HG02981 (cell line): Measurements from ENCODE around the gene NDOR1.
"Not testable (repeated sequence)": the region's sequence is repeated elsewhere in the genome, so short reads cannot be mapped to it uniquely, and the experiment has no call there.

Experiments
- ATAC-seq: cut with Tn5 transposase; IDR thresholded peaks from one replicate; pipeline ENCODE4 v1.9.1; 2021; ENCODE audit warnings: mild to moderate bottlenecking, moderate library complexity; ENCODE audit not compliant: unreplicated experiment

NDOR1 gene

DNA sequence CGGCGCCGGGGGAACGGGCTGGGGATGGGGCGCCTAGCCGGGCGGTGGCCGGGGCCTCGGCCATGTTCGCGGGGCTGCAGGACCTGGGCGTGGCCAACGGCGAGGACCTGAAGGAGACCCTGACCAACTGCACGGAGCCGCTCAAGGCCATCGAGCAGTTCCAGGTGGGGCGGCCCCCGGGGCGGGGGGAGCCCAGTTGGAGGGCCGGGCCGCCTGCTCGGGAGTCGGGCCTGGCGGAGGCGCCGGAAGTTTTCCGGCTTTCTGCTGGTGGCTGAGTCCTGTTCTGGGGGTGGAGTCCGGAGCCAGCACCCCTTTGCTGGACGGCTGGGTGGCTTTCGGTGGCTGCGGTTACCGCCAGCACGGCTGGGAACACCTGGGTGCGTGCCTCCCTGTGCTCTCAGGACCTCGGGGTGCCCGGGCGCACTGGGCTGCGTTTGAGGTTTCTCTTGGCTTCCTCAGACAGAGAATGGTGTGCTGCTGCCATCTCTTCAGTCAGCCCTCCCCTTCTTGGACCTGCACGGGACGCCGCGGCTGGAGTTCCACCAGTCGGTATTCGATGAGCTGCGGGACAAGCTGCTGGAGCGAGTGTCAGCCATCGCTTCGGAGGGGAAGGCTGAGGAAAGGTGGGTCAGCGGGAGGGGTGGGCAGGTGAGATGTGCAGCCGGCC is 50.1 kb downstream of the NDOR1 start:
- peak; percentile 20 for ATAC-seq

DNA sequence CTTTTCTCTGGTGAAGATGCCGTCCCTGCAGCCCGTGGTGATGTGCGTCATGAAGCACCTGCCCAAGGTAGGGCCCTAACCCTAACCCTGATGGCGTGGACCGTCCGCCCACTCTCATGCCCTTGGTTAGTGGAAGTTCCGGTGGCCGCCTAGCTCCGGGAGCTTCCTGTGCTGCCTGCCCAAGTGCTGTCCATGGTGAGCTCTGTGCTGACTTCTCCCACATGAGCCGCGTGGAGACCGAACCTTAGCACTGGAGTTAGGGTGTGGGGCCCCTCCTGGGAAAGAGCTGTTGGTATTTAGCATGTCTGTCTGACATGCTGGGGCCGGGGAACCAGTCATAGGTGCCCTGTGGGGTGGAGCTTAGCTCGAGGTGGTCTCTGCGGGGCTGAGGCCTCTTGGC is 50.9 kb downstream of the NDOR1 start:
- ATAC-seq: no peak

DNA sequence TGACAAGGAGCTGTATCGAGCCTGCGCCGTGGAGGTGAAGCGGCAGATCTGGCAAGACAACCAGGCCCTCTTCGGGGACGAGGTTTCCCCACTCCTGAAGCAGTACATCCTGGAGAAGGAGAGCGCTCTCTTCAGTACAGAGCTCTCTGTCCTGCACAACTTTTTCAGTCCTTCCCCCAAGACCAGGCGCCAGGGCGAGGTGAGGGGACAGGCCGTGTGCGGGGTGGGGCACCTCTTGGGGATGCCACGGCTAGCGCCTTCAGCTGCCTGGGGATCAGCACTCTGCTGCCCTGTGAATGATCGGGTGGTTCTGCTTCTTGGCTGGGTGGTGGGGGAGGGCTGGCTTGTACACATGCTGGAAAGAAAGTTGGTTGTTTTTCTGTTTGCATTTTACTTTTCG is 51.4 kb downstream of the NDOR1 start:
- ATAC-seq: no peak

DNA sequence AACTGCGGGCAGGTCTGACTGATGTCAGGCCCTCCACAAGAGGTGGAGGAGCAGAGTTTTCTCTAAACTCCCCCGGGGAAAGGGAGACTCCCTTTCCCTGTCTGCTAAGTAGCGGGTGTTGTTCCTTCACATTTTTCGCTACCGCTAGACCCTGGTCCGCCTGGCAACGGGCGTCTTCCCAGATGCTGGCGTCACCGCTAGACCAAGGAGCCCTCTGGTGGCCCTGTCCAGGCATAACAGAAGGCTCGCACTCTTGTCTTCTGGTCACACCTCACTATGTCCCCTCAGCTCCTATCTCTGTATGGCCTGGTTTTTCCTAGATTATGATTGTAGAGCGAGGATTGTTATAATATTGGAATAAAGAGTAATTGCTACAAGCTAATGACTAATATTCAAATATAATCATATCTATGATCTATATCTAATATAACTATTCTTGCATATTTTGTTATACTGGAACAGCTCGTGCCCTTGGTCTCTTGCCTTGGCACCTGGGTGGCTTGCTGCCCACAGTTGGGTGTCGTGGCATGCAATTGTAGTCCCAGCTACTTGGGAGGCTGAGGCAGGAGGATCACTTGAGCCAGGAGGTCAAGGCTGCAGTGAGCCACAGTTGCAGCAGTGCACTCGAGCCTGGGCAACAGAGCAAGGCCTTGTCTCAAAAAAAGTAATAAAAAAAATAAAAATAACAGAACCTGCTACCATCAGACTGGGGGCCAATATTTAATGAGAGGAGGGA is 56.8 kb downstream of the NDOR1 start:
- not testable (repeated sequence) for ATAC-seq

DNA sequence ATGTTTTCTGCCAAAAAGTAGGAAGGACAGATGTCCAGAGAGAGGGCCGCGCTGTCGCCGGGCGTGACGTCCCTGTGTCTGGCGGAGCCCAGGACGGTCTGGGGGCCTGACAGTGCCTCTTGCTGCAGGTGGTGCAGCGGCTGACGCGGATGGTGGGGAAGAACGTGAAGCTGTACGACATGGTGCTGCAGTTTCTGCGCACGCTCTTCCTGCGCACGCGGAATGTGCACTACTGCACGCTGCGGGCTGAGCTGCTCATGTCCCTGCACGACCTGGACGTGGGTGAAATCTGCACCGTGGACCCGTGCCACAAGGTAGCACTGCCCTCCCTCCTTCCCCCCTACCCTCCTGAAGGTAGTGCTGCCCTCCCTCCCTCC is 57.4 kb downstream of the NDOR1 start:
- no peak for ATAC-seq

DNA sequence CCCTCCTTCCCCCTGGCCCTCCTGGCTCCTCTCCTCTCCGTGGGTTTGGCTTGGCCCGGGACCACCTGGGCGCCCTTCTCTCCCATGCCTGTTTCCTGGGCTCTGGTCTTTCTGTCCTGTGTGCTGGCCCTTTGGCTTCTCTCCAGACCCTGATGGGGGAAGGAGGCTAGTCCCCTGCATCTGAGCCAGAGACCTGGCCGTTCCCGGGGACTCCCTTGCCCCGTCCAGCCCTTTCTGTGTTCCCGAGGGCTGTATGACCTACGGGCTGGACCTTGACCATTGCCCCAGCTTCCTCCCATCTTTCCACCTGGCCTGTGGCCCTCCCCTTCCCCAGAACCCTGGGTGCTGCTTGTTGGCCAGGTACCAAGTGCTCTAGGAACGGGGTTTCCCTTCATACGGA is 58.0 kb downstream of the NDOR1 start:
- no peak for ATAC-seq

DNA sequence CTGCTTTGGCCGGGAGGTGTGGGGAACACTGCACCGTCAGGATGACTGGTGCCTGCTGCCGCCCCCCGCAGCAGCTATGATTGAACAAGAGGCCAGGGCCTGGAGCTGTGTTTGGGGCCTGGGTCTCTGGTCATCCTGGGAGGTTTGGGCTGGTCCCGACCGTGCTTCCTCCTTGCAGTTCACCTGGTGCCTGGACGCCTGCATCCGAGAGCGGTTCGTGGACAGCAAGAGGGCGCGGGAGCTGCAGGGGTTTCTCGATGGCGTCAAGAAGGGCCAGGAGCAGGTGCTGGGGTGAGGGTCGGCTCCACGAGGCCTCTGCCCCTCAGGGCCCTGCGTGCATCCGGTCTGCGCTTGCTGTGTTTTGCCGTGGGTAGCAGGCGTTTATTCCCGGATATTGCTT is 58.6 kb downstream of the NDOR1 start:
- ATAC-seq: no peak

DNA sequence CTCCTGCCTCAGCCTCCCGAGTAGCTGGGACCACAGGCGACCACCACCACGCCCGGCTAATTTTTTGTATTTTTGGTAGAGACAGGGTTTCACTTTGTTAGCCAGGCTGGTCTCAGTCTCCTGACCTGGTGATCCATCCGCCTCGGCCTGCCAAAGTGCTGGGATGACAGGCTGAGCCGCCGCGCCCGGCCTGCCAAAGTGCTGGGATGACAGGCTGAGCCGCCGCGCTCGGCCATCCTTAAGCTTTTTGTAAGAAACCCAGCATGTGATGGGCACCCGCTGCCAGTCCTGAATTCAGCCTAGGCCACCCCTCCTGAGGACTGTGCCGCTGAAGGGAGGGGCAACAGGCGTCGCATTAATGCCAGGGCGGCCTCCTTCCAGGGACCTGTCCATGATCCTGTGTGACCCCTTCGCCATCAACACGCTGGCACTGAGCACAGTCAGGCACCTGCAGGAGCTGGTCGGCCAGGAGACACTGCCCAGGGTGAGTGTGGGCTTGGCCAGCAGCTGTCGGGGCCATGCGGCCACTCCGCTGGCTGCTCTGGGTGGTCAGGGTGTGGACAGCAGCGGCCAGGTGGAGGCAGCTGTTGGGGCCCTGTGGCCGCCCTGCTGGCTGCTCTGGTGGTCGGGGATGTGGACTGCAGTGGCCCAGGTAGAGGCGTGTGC is 60.1 kb downstream of the NDOR1 start:
- ATAC-seq: no peak

DNA sequence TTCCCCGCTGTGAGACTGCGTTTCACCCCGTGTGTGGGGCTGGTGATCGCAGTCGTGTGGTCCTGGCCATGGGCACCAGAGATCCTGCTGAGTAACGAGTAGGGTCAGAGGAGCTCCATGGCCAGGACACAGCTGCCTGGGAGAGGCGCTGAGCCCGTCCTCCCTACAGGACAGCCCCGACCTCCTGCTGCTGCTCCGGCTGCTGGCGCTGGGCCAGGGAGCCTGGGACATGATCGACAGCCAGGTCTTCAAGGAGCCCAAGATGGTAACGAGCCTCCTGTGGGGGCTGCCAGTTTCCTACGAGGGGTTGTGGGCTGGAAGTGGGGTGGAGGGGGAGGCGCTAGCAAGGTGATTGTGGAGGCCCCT is 60.6 kb downstream of the NDOR1 start:
- ATAC-seq: no peak
